ENCODE results near the gene TMEM131L.

The TMEM131L gene

GRCh38 chr4:153531000-153531358, 64.8 kb downstream of the TMEM131L start:
- no peak for DNase-seq (ENCODE audit: extremely low read depth, low read depth)
- H3K4me3 ChIP-seq (replicated peaks; ENCODE audit: low read depth, low read length): no peak overlapping the region
- TF ChIP-seq CTCF (IDR thresholded peaks at IDR 0.05; ENCODE audit: low read depth, low read length, missing control alignments): no peak

- no peak overlapping the region for H3K4me3 ChIP-seq (replicated peaks; ENCODE audit: low read depth, low read length)
- no peak for DNase-seq (ENCODE audit: extremely low read depth, low read depth)
- TF ChIP-seq CTCF (IDR thresholded peaks at IDR 0.05; ENCODE audit: low read depth, low read length, missing control alignments): no peak
These were observed 65.9 kb downstream of the TMEM131L start for GRCh38 chr4:153531976-153532626.

- DNase-seq (ENCODE audit: extremely low read depth, low read depth): no peak
- no peak for TF ChIP-seq CTCF (IDR thresholded peaks at IDR 0.05; ENCODE audit: low read depth, low read length, missing control alignments)
- no peak overlapping the region for H3K4me3 ChIP-seq (replicated peaks; ENCODE audit: low read depth, low read length)
These were observed 66.5 kb downstream of the TMEM131L start for GRCh38 chr4:153532636-153533035.

- no peak overlapping the region for H3K4me3 ChIP-seq (replicated peaks; ENCODE audit: low read depth, low read length)
- no peak for DNase-seq (ENCODE audit: extremely low read depth, low read depth)
- no peak for TF ChIP-seq CTCF (IDR thresholded peaks at IDR 0.05; ENCODE audit: low read depth, low read length, missing control alignments)
These were observed 67.2 kb downstream of the TMEM131L start for GRCh38 chr4:153533387-153533786.

- DNase-seq (ENCODE audit: extremely low read depth, low read depth): no peak
- TF ChIP-seq CTCF (IDR thresholded peaks at IDR 0.05; ENCODE audit: low read depth, low read length, missing control alignments): no peak
- H3K4me3 ChIP-seq (replicated peaks; ENCODE audit: low read depth, low read length): no peak overlapping the region
These were observed 68.9 kb downstream of the TMEM131L start for GRCh38 chr4:153534792-153535629.

GRCh38 chr4:153535772-153536513, 69.8 kb downstream of the TMEM131L start:
- no peak overlapping the region for H3K4me3 ChIP-seq (replicated peaks; ENCODE audit: low read depth, low read length)
- no peak for TF ChIP-seq CTCF (IDR thresholded peaks at IDR 0.05; ENCODE audit: low read depth, low read length, missing control alignments)
- peak; percentile 29 for DNase-seq (ENCODE audit: extremely low read depth, low read depth)
